ENCODE results near the gene WHRN.

The WHRN gene

GRCh38 chr9:114433720-114434255, 71.5 kb downstream of the WHRN start:
- in situ Hi-C loops (cut with MboI; ENCODE audit: low pct_unique_long_range_greater_than_20kb, low sequenced_read_pairs, unreplicated experiment) = no loop called here
- TF ChIP-seq CTCF (IDR thresholded peaks at IDR 0.05; ENCODE audit: extremely low read depth, insufficient read depth, missing control alignments) = no peak
- no peak for DNase-seq (ENCODE audit: low spot score)

- TF ChIP-seq CTCF (IDR thresholded peaks at IDR 0.05; ENCODE audit: extremely low read depth, insufficient read depth, missing control alignments) = no peak
- no peak for DNase-seq (ENCODE audit: low spot score)
- in situ Hi-C loops (cut with MboI; ENCODE audit: low pct_unique_long_range_greater_than_20kb, low sequenced_read_pairs, unreplicated experiment) = no loop called here
These were observed 72.2 kb downstream of the WHRN start for GRCh38 chr9:114433086-114433485.

GRCh38 chr9:114432323-114433067, 72.8 kb downstream of the WHRN start:
- TF ChIP-seq CTCF (IDR thresholded peaks at IDR 0.05; ENCODE audit: extremely low read depth, insufficient read depth, missing control alignments) = no peak
- no peak for DNase-seq (ENCODE audit: low spot score)
- in situ Hi-C loops (cut with MboI; ENCODE audit: low pct_unique_long_range_greater_than_20kb, low sequenced_read_pairs, unreplicated experiment) = no loop called here

- TF ChIP-seq CTCF (IDR thresholded peaks at IDR 0.05; ENCODE audit: extremely low read depth, insufficient read depth, missing control alignments) = no peak
- in situ Hi-C loops (cut with MboI; ENCODE audit: low pct_unique_long_range_greater_than_20kb, low sequenced_read_pairs, unreplicated experiment) = no loop called here
- DNase-seq (ENCODE audit: low spot score) = no peak
These were observed 73.5 kb downstream of the WHRN start for GRCh38 chr9:114431770-114432169.

GRCh38 chr9:114431003-114431402, 74.3 kb downstream of the WHRN start:
- in situ Hi-C loops (cut with MboI; ENCODE audit: low pct_unique_long_range_greater_than_20kb, low sequenced_read_pairs, unreplicated experiment) = no loop called here
- no peak for DNase-seq (ENCODE audit: low spot score)
- TF ChIP-seq CTCF (IDR thresholded peaks at IDR 0.05; ENCODE audit: extremely low read depth, insufficient read depth, missing control alignments) = no peak

- TF ChIP-seq CTCF (IDR thresholded peaks at IDR 0.05; ENCODE audit: extremely low read depth, insufficient read depth, missing control alignments) = no peak
- in situ Hi-C loops (cut with MboI; ENCODE audit: low pct_unique_long_range_greater_than_20kb, low sequenced_read_pairs, unreplicated experiment) = no loop called here
- no peak for DNase-seq (ENCODE audit: low spot score)
These were observed 74.8 kb downstream of the WHRN start for GRCh38 chr9:114430457-114430856.
